ENCODE measurements around the gene NIN.

GRCh38 chr14:50864946-50865345 is 34.0 kb upstream of the NIN start:
- TF ChIP-seq, protein P1, sequence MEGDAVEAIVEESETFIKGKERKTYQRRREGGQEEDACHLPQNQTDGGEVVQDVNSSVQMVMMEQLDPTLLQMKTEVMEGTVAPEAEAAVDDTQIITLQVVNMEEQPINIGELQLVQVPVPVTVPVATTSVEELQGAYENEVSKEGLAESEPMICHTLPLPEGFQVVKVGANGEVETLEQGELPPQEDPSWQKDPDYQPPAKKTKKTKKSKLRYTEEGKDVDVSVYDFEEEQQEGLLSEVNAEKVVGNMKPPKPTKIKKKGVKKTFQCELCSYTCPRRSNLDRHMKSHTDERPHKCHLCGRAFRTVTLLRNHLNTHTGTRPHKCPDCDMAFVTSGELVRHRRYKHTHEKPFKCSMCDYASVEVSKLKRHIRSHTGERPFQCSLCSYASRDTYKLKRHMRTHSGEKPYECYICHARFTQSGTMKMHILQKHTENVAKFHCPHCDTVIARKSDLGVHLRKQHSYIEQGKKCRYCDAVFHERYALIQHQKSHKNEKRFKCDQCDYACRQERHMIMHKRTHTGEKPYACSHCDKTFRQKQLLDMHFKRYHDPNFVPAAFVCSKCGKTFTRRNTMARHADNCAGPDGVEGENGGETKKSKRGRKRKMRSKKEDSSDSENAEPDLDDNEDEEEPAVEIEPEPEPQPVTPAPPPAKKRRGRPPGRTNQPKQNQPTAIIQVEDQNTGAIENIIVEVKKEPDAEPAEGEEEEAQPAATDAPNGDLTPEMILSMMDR (IDR thresholded peaks at IDR 0.05), result no peak
- no peak for TF ChIP-seq POLR2A (IDR thresholded peaks at IDR 0.05)
